DND-41 (cell line): ENCODE measurements around the gene DNAH7.

Source experiments
- CTCF ChIP-seq: IDR thresholded peaks from 2 replicates; pipeline ENCODE4 v1.5.1; 2012; ENCODE audit warnings: borderline replicate concordance, low read length, moderate library complexity, mild to moderate bottlenecking; ENCODE audit not compliant: poor library complexity, severe bottlenecking; ENCODE audit errors: extremely low read depth
- EZH2 ChIP-seq: IDR thresholded peaks from 3 replicates; pipeline ENCODE4 v1.6.1; 2012; ENCODE audit warnings: borderline replicate concordance, low read depth, mild to moderate bottlenecking, moderate library complexity, low read length, inconsistent platforms; ENCODE audit not compliant: severe bottlenecking

GRCh38 chr2:196040218-196040617, 28.4 kb downstream of the DNAH7 start:
- no peak for TF ChIP-seq CTCF
- no peak for TF ChIP-seq EZH2
